ENCODE data around the gene GASK1A.
"Not testable (repeated sequence)": the region's sequence is repeated elsewhere in the genome, so short reads cannot be mapped to it uniquely, and the experiment has no call there.

GASK1A gene

GRCh38 chr3:43038010-43038409 lies 58.9 kb downstream of the GASK1A start:
- no peaks in the 10 kb centered on the region for H3K27me3 ChIP-seq (ENCODE audit: control insufficient read depth, insufficient read depth, low read length)
- no peak for TF ChIP-seq CTCF (IDR thresholded peaks at IDR 0.05)
- no peak overlapping the region for H3K27ac ChIP-seq
- H3K4me2 ChIP-seq (ENCODE audit: low read length): no peak overlapping the region
- H3K9ac ChIP-seq: no peak overlapping the region
- H3K79me2 ChIP-seq: no peaks in the 10 kb centered on the region
- H3K36me3 ChIP-seq (ENCODE audit: control insufficient read depth, insufficient read depth, low read length): no peaks in the 10 kb centered on the region
- H3K9me3 ChIP-seq (ENCODE audit: control insufficient read depth, low read length): no peaks in the 10 kb centered on the region
- H3K4me1 ChIP-seq: no peaks in the 10 kb centered on the region
- H3K4me3 ChIP-seq (ENCODE audit: low read depth, low read length): no peak overlapping the region
- H2AFZ ChIP-seq: no peak overlapping the region

GRCh38 chr3:43041517-43041916 lies 62.4 kb downstream of the GASK1A start:
- no peak overlapping the region for H3K27ac ChIP-seq
- H3K79me2 ChIP-seq: no peaks in the 10 kb centered on the region
- no peak overlapping the region for H3K4me3 ChIP-seq (ENCODE audit: low read depth, low read length)
- no peaks in the 10 kb centered on the region for H3K9me3 ChIP-seq (ENCODE audit: control insufficient read depth, low read length)
- H3K4me1 ChIP-seq: no peaks in the 10 kb centered on the region
- no peak overlapping the region for H3K4me2 ChIP-seq (ENCODE audit: low read length)
- H3K27me3 ChIP-seq (ENCODE audit: control insufficient read depth, insufficient read depth, low read length): no peaks in the 10 kb centered on the region
- H3K9ac ChIP-seq: no peak overlapping the region
- no peak for TF ChIP-seq CTCF (IDR thresholded peaks at IDR 0.05)
- H2AFZ ChIP-seq: no peak overlapping the region
- no peaks in the 10 kb centered on the region for H3K36me3 ChIP-seq (ENCODE audit: control insufficient read depth, insufficient read depth, low read length)

GRCh38 chr3:43043071-43043766 lies 64.1 kb downstream of the GASK1A start:
- no peak overlapping the region for H3K4me2 ChIP-seq (ENCODE audit: low read length)
- H3K4me1 ChIP-seq: no peaks in the 10 kb centered on the region
- no peak overlapping the region for H3K27ac ChIP-seq
- H3K27me3 ChIP-seq (ENCODE audit: control insufficient read depth, insufficient read depth, low read length): no peaks in the 10 kb centered on the region
- H3K9me3 ChIP-seq (ENCODE audit: control insufficient read depth, low read length): no peaks in the 10 kb centered on the region
- no peak overlapping the region for H3K9ac ChIP-seq
- no peak overlapping the region for H2AFZ ChIP-seq
- no peaks in the 10 kb centered on the region for H3K79me2 ChIP-seq
- H3K4me3 ChIP-seq (ENCODE audit: low read depth, low read length): no peak overlapping the region
- TF ChIP-seq CTCF (IDR thresholded peaks at IDR 0.05): no peak
- no peaks in the 10 kb centered on the region for H3K36me3 ChIP-seq (ENCODE audit: control insufficient read depth, insufficient read depth, low read length)

GRCh38 chr3:43043793-43044192 lies 64.7 kb downstream of the GASK1A start:
- H3K9me3 ChIP-seq (ENCODE audit: control insufficient read depth, low read length): no peaks in the 10 kb centered on the region
- H3K36me3 ChIP-seq (ENCODE audit: control insufficient read depth, insufficient read depth, low read length): no peaks in the 10 kb centered on the region
- no peak overlapping the region for H3K4me3 ChIP-seq (ENCODE audit: low read depth, low read length)
- no peak for TF ChIP-seq CTCF (IDR thresholded peaks at IDR 0.05)
- no peaks in the 10 kb centered on the region for H3K27me3 ChIP-seq (ENCODE audit: control insufficient read depth, insufficient read depth, low read length)
- no peak overlapping the region for H2AFZ ChIP-seq
- H3K9ac ChIP-seq: no peak overlapping the region
- H3K27ac ChIP-seq: no peak overlapping the region
- H3K79me2 ChIP-seq: no peaks in the 10 kb centered on the region
- no peaks in the 10 kb centered on the region for H3K4me1 ChIP-seq
- no peak overlapping the region for H3K4me2 ChIP-seq (ENCODE audit: low read length)

- H2AFZ ChIP-seq; H3K27ac ChIP-seq; H3K4me1 ChIP-seq; H3K9ac ChIP-seq; H3K79me2 ChIP-seq; H3K4me2 ChIP-seq (ENCODE audit: low read length); H3K4me3 ChIP-seq (ENCODE audit: low read depth, low read length); H3K36me3 ChIP-seq (ENCODE audit: control insufficient read depth, insufficient read depth, low read length); H3K27me3 ChIP-seq (ENCODE audit: control insufficient read depth, insufficient read depth, low read length); H3K9me3 ChIP-seq (ENCODE audit: control insufficient read depth, low read length): not testable (repeated sequence)
These were observed 66.0 kb downstream of the GASK1A start for GRCh38 chr3:43045079-43045478.

Data from parathyroid adenoma (tissue), 2 donors.